Measurements from ENCODE around the gene RUSF1. TPM values are rescaled to one million over a fixed set of nuclear protein-coding genes. Genes with fewer than 3 reads are reported as not detected.

The RUSF1 gene
- total RNA-seq, 1 experiment from 2014 or later: 39.9 TPM

DNA sequence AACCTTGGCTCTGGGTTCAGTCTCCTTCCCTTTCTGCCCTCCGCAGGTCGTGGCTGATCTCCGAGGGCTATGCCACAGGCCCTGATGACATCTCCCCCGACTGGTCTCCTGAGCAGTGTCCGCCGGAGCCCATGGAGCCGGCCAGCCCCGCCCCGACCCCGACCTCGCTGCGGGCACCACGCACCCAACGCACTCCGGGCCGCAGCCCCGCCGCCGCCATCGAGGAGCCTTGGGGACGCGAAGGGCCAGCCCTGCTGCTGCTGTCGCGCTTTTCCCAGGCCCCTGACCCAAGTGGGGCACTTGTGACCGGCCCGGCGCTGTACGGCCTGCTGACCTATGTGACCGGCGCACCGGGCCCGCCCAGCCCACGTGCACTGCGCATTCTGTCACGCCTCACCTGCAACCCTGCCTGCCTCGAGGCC lies 43.8 kb downstream of the RUSF1 start:
- H3F3A ChIP-seq (ENCODE audit: low read length, unreplicated experiment): no peaks in the 10 kb centered on the region
- no peaks in the 10 kb centered on the region for H3K36me3 ChIP-seq (ENCODE audit: low read depth, low read length)
- no peak overlapping the region for H2AFZ ChIP-seq (ENCODE audit: low read length)
- POLR2A ChIA-PET (ENCODE audit: unreplicated experiment): no interaction called here
- H3K27ac ChIP-seq (ENCODE audit: low read length): no peak overlapping the region
- H3K9me3 ChIP-seq (ENCODE audit: low read length): no peaks in the 10 kb centered on the region
- no peak for TF ChIP-seq EZH2phosphoT487 (IDR thresholded peaks at IDR 0.05; ENCODE audit: borderline replicate concordance, low read length)
- CTCF ChIA-PET: no interaction called here
- no TSS peak for BruUV-seq (replicated peaks)
- peaks cover 7% of the 10 kb centered on the region for H3K4me1 ChIP-seq (ENCODE audit: insufficient read depth, low read length)
- DNase-seq (no peak), ATAC-seq (no peak)
- no peak overlapping the region for H3K4me2 ChIP-seq (ENCODE audit: low read length)
- H3K27me3 ChIP-seq (ENCODE audit: low read length): no peaks in the 10 kb centered on the region
- no peaks in the 10 kb centered on the region for H3K9me2 ChIP-seq (replicated peaks; ENCODE audit: low read length)
- no peaks in the 10 kb centered on the region for H4K20me1 ChIP-seq (ENCODE audit: low read length)
- H3K9ac ChIP-seq (ENCODE audit: low read length): no peak overlapping the region
- H3K4me3 ChIP-seq (ENCODE audit: low read length): no peak overlapping the region
- no peaks in the 10 kb centered on the region for H3K79me2 ChIP-seq (ENCODE audit: low read length)
- intact Hi-C loops (cut with micrococcal nuclease): no loop called here

- Histone ChIP-seq H3K27me3 (ENCODE audit: low read length) (no peaks in the 10 kb centered on the region), H3K36me3 (ENCODE audit: low read depth, low read length) (no peaks in the 10 kb centered on the region), H3K9me2 (replicated peaks; ENCODE audit: low read length) (no peaks in the 10 kb centered on the region), H3F3A (ENCODE audit: low read length, unreplicated experiment) (no peaks in the 10 kb centered on the region), H3K4me2 (ENCODE audit: low read length) (no peak overlapping the region), H3K79me2 (ENCODE audit: low read length) (peaks cover 17% of the 10 kb centered on the region; the same call in 1 of the 2 replicates), H3K9ac (ENCODE audit: low read length) (no peak overlapping the region), H3K9me3 (ENCODE audit: low read length) (no peaks in the 10 kb centered on the region), H2AFZ (ENCODE audit: low read length) (no peak overlapping the region), H3K4me3 (ENCODE audit: low read length) (no peak overlapping the region), H4K20me1 (ENCODE audit: low read length) (no peaks in the 10 kb centered on the region), H3K27ac (ENCODE audit: low read length) (no peak overlapping the region), H3K4me1 (ENCODE audit: insufficient read depth, low read length) (peaks cover 13% of the 10 kb centered on the region)
- TF ChIP-seq, protein P1, sequence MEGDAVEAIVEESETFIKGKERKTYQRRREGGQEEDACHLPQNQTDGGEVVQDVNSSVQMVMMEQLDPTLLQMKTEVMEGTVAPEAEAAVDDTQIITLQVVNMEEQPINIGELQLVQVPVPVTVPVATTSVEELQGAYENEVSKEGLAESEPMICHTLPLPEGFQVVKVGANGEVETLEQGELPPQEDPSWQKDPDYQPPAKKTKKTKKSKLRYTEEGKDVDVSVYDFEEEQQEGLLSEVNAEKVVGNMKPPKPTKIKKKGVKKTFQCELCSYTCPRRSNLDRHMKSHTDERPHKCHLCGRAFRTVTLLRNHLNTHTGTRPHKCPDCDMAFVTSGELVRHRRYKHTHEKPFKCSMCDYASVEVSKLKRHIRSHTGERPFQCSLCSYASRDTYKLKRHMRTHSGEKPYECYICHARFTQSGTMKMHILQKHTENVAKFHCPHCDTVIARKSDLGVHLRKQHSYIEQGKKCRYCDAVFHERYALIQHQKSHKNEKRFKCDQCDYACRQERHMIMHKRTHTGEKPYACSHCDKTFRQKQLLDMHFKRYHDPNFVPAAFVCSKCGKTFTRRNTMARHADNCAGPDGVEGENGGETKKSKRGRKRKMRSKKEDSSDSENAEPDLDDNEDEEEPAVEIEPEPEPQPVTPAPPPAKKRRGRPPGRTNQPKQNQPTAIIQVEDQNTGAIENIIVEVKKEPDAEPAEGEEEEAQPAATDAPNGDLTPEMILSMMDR (conservative IDR thresholded peaks at IDR 0.05; ENCODE audit: low read depth, low read length): no peak
- TF ChIP-seq EZH2phosphoT487 (IDR thresholded peaks at IDR 0.05; ENCODE audit: borderline replicate concordance, low read length) (no peak), EZH2 (IDR thresholded peaks at IDR 0.05; ENCODE audit: low read length, unreplicated experiment) (no peak)
- ATAC-seq (no peak), DNase-seq (no peak)
- ChIA-PET CTCF (no interaction called here), POLR2A (ENCODE audit: unreplicated experiment) (no interaction called here)
- no TSS peak for BruUV-seq (replicated peaks)
- intact Hi-C loops (cut with micrococcal nuclease): no loop called here
Measured at GRCh38 chr16:31461921-31462804, 46.0 kb downstream of the RUSF1 start.

GRCh38 chr16:31461201-31461920 lies 46.8 kb downstream of the RUSF1 start:
- H3K9ac ChIP-seq (ENCODE audit: low read length): no peak overlapping the region
- peaks cover 17% of the 10 kb centered on the region; the same call in 1 of the 2 replicates for H3K79me2 ChIP-seq (ENCODE audit: low read length)
- no peaks in the 10 kb centered on the region for H3F3A ChIP-seq (ENCODE audit: low read length, unreplicated experiment)
- no peak overlapping the region for H3K27ac ChIP-seq (ENCODE audit: low read length)
- H3K9me2 ChIP-seq (replicated peaks; ENCODE audit: low read length): no peaks in the 10 kb centered on the region
- ChIA-PET CTCF (interaction anchor here (0.6 to 1.1 kb wide), 2 partner anchors 27 to 296 kb away, joined by 3 read pairs; no protein-coding TSS in a partner anchor), POLR2A (ENCODE audit: unreplicated experiment) (interaction anchor here (1.2 kb wide), 1 partner anchor 10 kb away, joined by 5 read pairs; the partner anchor contains the start of gene TGFB1I1)
- TF ChIP-seq EZH2phosphoT487 (IDR thresholded peaks at IDR 0.05; ENCODE audit: borderline replicate concordance, low read length) (no peak), EZH2 (IDR thresholded peaks at IDR 0.05; ENCODE audit: low read length, unreplicated experiment) (no peak)
- TF ChIP-seq, protein P1 (conservative IDR thresholded peaks at IDR 0.05; ENCODE audit: low read depth, low read length): no peak
- DNase-seq: no peak
- no TSS peak for BruUV-seq (replicated peaks)
- no peaks in the 10 kb centered on the region for H3K27me3 ChIP-seq (ENCODE audit: low read length)
- no peaks in the 10 kb centered on the region for H3K36me3 ChIP-seq (ENCODE audit: low read depth, low read length)
- H3K4me2 ChIP-seq (ENCODE audit: low read length): no peak overlapping the region
- H3K4me1 ChIP-seq (ENCODE audit: insufficient read depth, low read length): peaks cover 13% of the 10 kb centered on the region
- no peak overlapping the region for H3K4me3 ChIP-seq (ENCODE audit: low read length)
- H2AFZ ChIP-seq (ENCODE audit: low read length): no peak overlapping the region
- no peaks in the 10 kb centered on the region for H3K9me3 ChIP-seq (ENCODE audit: low read length)
- no peak for ATAC-seq
- no peaks in the 10 kb centered on the region for H4K20me1 ChIP-seq (ENCODE audit: low read length)
- intact Hi-C loops (cut with micrococcal nuclease): no loop called here

Data from PC-3 (cell line).